Testis (tissue), 5 donors: ENCODE measurements around the gene ZNF665. TPM values are rescaled to one million over a fixed set of nuclear protein-coding genes. Genes with fewer than 3 reads are reported as not detected.
"Not testable (repeated sequence)": the region's sequence is repeated elsewhere in the genome, so short reads cannot be mapped to it uniquely, and the experiment has no call there.

ENCODE experiments used
- DNase-seq: peaks from one replicate; pipeline ENCODE4 v3.0.0-alpha.2; 2019
- H3K27ac ChIP-seq, 2 donors: fragments of 200-600 bp; sonication (generic); one replicate each; pipeline ENCODE4 v1.5.1; 2019
- H3K27me3 ChIP-seq: fragments of 200-600 bp; sonication (generic); one replicate; pipeline ENCODE4 v1.5.1; 2019
- H3K36me3 ChIP-seq: fragments of 200-600 bp; sonication (generic); one replicate; pipeline ENCODE4 v1.5.1; 2017; ENCODE audit warnings: low read depth; ENCODE audit errors: missing control alignments
- H3K4me1 ChIP-seq: fragments of 200-600 bp; sonication (generic); one replicate; pipeline ENCODE4 v1.5.1; 2019
- H3K4me3 ChIP-seq, 2 donors: fragments of 200-600 bp; sonication (generic); one replicate each; pipeline ENCODE4 v1.5.1; 2017 to 2019
- H3K9me3 ChIP-seq: fragments of 200-600 bp; sonication (generic); one replicate; pipeline ENCODE4 v1.5.1; 2017
- CTCF ChIP-seq, 3 experiments: fragments of 450-650 bp in 2 of 3; fragments of 200-600 bp in 1 of 3; sonication (generic) in 1 of 3; IDR thresholded peaks; one replicate each; pipeline ENCODE4 v1.5.1; 2016 to 2019; ENCODE audit warnings: antibody characterized with exemption in 3 of 3, mild to moderate bottlenecking in 2 of 3, moderate library complexity in 1 of 3
- POLR2A ChIP-seq: fragments of 450-650 bp; IDR thresholded peaks from one replicate; pipeline ENCODE4 v1.6.1; 2017; ENCODE audit warnings: antibody characterized with exemption, mild to moderate bottlenecking, moderate library complexity
- WGBS, 2 donors: methylation state at CpG; one replicate each; pipeline ENCODE4 v1.1.5; 2018; 5-methylcytosine and 5-hydroxymethylcytosine counted together
- intact Hi-C: fragments of 100-400 bp; cut with DNase I; formaldehyde crosslinking; loops from one replicate; pipeline ENCODE4 v1.15.1; 2023; ENCODE audit warnings: low total_unique reads
- long read RNA-seq, 2 donors: transcript quantifications; one replicate each; lab custom pipeline, GENCODE V29; 2026
- polyA plus RNA-seq: library from polyadenylated mRNA; stranded (reverse); fragments of 350-450 nt; fragmentation: Illumina TruSeq; extraction: RNeasy Lipid Tissue Mini Kit (QIAGEN cat#74804); gene quantifications from one replicate; pipeline ENCODE4 v1.2.3, GENCODE V29; 2014; ENCODE audit warnings: low read depth, low replicate concordance; ENCODE audit not compliant: insufficient read depth
- total RNA-seq, 2 donors: library from RNA; depleted of rRNA; stranded (reverse); fragments of >200 nt; gene quantifications; one replicate each; pipeline ENCODE4 v1.2.3, GENCODE V29; 2016

Gene ZNF665
- 10 to 100 TPM in 1 of 2 donors, 1 to 10 TPM in 1; 7.6 to 11.7 TPM for total RNA-seq
- polyA plus RNA-seq = 4.2 TPM
- long read RNA-seq, donor 1 = 0 reads
- long read RNA-seq, donor 2 = 0 reads

GRCh38 chr19:53192771-53193534, at the start of gene ZNF665:
Gene ZNF665 (minus strand): TSS chr19:53193358. CDS start chr19:53182898, 10,460 bp downstream.
- H3K4me3 ChIP-seq = peak within 1 kb of the TSS; percentile 70 to 85
- no peaks in the 10 kb centered on the region for H3K4me1 ChIP-seq
- TF ChIP-seq POLR2A (no peak), CTCF (IDR thresholded peaks at IDR 0.05) (no peak)
- intact Hi-C loops = no loop called here
- WGBS, 2 donors = 0 to 1% methylated on average over 27 to 53 of the region's 53 CpGs
- H3K9me3 ChIP-seq = no peaks in the 10 kb centered on the region
- peak within 1 kb of the TSS in 1 of 2 donors; percentile 37 for H3K27ac ChIP-seq
- H3K27me3 ChIP-seq = no peaks in the 10 kb centered on the region
- no peaks in the 10 kb centered on the region for H3K36me3 ChIP-seq
- peak; percentile 93 for DNase-seq

GRCh38 chr19:53237114-53237777, 44.1 kb upstream of the ZNF665 start:
- Histone ChIP-seq H3K27ac (no peak overlapping the region), H3K36me3 (no peaks in the 10 kb centered on the region), H3K9me3 (no peaks in the 10 kb centered on the region), H3K27me3 (no peaks in the 10 kb centered on the region), H3K4me1 (no peaks in the 10 kb centered on the region), H3K4me3 (no peak overlapping the region)
- no peak for TF ChIP-seq CTCF (IDR thresholded peaks at IDR 0.05)
- no peak for TF ChIP-seq POLR2A
- intact Hi-C loops = no loop called here
- DNase-seq = no peak
- 92 to 97% methylated on average over 4 of the region's 4 CpGs for WGBS, 2 donors

GRCh38 chr19:53224606-53225005, 31.4 kb upstream of the ZNF665 start:
- H3K9me3 ChIP-seq = no peaks in the 10 kb centered on the region
- H3K27ac ChIP-seq = no peak overlapping the region
- intact Hi-C loops = no loop called here
- H3K4me1 ChIP-seq = no peaks in the 10 kb centered on the region
- no peaks in the 10 kb centered on the region for H3K36me3 ChIP-seq
- 73 to 86% methylated on average over 14 to 20 of the region's 20 CpGs for WGBS, 2 donors
- no peak for TF ChIP-seq POLR2A
- no peak for TF ChIP-seq CTCF (IDR thresholded peaks at IDR 0.05)
- no peak for DNase-seq
- H3K27me3 ChIP-seq = no peaks in the 10 kb centered on the region
- no peak overlapping the region for H3K4me3 ChIP-seq

GRCh38 chr19:53222716-53223115, 29.6 kb upstream of the ZNF665 start:
- H3K4me3 ChIP-seq, H3K27ac ChIP-seq, H3K9me3 ChIP-seq, H3K4me1 ChIP-seq, H3K27me3 ChIP-seq, H3K36me3 ChIP-seq, intact Hi-C loops, DNase-seq: not testable (repeated sequence)
- 69% methylated on average over 14 of the region's 28 CpGs; no CpG with 5 or more reads in 1 of the 2 donors for WGBS, 2 donors

DNA sequence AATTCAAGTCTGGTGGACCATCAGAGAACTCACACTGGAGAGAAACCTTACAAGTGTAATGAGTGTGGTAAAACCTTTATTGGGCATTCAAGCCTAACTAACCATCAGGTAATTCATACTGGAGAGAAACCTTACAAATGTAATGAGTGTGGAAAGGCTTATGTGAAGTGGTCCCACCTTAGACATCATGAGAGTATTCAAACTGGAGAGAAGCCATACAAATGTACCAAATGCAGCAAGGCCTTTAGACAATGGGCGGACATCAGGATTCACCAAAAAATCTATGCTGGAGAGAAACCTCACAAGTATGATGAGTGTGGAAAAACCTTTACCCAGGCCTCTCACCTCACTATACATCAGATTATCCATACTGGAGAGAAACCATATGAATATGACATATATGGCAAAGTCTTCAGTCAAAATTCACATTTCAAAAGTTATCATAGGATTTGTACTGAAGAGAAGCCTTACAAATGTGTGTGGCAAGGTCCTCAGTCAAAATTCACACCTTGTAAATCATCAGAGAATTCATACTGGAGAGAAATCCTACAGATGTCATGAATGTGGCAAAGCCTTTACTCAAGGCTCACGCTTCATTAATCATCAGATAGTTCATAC, 19.7 kb upstream of the ZNF665 start:
- no peaks in the 10 kb centered on the region for H3K27me3 ChIP-seq
- TF ChIP-seq CTCF (IDR thresholded peaks at IDR 0.05) (no peak), POLR2A (no peak)
- DNase-seq = no peak
- no peaks in the 10 kb centered on the region for H3K9me3 ChIP-seq
- no peaks in the 10 kb centered on the region for H3K36me3 ChIP-seq
- WGBS, 2 donors = 95 to 98% methylated on average over 2 of the region's 2 CpGs
- no peak overlapping the region for H3K27ac ChIP-seq
- intact Hi-C loops = no loop called here
- H3K4me3 ChIP-seq = no peak overlapping the region
- no peaks in the 10 kb centered on the region for H3K4me1 ChIP-seq

- H3K4me1 ChIP-seq, intact Hi-C loops, H3K9me3 ChIP-seq, H3K27ac ChIP-seq, DNase-seq, H3K4me3 ChIP-seq, H3K36me3 ChIP-seq, H3K27me3 ChIP-seq: not testable (repeated sequence)
- WGBS, 2 donors = 79 to 84% methylated on average over 3 of the region's 3 CpGs
Observed at GRCh38 chr19:53211554-53211953, 18.4 kb upstream of the ZNF665 start.
